GM13976 (cell line): Measurements from ENCODE around the gene LYPD5.

ENCODE experiments used
- DNase-seq: peaks from one replicate; pipeline ENCODE4 v3.0.0; 2012; ENCODE audit warnings: low spot score
- in situ Hi-C: fragments of 300-500 bp; cut with MboI; formaldehyde crosslinking; loops from one replicate; pipeline ENCODE4 v1.12.0; 2022; ENCODE audit warnings: low sequenced_read_pairs, mixed read lengths, inconsistent platforms; ENCODE audit not compliant: unreplicated experiment
- TF ChIP-seq, protein P1 (sequence below): IDR thresholded peaks from 2 replicates; pipeline ENCODE4 v1.5.1; 2012; ENCODE audit warnings: borderline replicate concordance, mild to moderate bottlenecking; ENCODE audit not compliant: insufficient read depth; ENCODE audit errors: extremely low read depth, missing control alignments, control extremely low read depth

Gene LYPD5

DNA sequence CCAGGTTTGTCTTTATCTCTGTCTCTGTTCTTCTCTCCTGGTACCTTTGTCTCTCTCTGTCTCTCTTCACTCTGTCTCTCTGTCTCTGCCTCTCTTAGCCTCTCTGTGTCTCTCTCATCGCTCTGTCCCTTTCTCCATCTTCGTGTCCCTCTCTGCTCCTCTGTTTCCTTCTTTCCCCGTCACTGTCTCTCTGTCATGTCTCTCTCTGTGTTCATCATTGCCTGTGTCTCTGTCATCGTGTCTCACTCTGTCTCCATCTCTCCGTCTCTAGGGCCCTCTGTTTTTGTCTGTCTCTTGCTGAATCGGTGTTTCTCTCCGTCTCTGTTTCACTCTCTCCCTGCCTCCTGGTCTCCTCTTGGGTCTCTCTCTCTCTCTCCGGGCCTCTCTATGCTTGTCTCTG lies 18.6 kb downstream of the LYPD5 start:
- no peak for DNase-seq
- TF ChIP-seq, protein P1, sequence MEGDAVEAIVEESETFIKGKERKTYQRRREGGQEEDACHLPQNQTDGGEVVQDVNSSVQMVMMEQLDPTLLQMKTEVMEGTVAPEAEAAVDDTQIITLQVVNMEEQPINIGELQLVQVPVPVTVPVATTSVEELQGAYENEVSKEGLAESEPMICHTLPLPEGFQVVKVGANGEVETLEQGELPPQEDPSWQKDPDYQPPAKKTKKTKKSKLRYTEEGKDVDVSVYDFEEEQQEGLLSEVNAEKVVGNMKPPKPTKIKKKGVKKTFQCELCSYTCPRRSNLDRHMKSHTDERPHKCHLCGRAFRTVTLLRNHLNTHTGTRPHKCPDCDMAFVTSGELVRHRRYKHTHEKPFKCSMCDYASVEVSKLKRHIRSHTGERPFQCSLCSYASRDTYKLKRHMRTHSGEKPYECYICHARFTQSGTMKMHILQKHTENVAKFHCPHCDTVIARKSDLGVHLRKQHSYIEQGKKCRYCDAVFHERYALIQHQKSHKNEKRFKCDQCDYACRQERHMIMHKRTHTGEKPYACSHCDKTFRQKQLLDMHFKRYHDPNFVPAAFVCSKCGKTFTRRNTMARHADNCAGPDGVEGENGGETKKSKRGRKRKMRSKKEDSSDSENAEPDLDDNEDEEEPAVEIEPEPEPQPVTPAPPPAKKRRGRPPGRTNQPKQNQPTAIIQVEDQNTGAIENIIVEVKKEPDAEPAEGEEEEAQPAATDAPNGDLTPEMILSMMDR = no peak
- in situ Hi-C loops = loop anchor here (5.0 kb wide), 1 partner anchor 36 kb away; no protein-coding TSS in a partner anchor

DNA sequence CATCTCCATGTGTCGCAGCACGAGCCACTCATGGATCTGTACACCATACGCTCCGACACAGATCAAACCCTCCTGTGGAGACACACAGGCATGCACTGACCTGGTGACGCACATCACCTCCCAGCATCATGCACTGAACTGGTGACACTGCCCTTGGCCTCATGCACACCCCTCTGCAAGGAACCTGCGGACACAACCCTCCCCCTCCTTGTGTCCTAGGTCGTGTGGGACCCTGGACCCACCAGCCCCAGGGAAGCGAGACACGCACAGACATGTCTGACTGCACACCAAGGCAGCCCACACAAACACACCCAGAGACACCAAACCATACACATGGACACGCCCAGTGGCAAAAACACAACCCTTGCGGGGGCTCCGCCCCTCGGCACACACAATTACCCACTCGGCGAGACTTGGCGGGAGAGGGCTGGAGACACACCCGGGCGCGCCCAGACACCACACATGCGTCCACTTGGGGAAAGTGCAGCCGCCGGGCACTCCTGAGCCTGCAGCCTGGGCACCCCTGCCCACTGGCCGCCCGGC lies 19.5 kb downstream of the LYPD5 start:
- no peak for DNase-seq
- TF ChIP-seq, protein P1 = no peak
- in situ Hi-C loops = loop anchor here (5.0 kb wide), 1 partner anchor 35 kb away; no protein-coding TSS in a partner anchor

DNA sequence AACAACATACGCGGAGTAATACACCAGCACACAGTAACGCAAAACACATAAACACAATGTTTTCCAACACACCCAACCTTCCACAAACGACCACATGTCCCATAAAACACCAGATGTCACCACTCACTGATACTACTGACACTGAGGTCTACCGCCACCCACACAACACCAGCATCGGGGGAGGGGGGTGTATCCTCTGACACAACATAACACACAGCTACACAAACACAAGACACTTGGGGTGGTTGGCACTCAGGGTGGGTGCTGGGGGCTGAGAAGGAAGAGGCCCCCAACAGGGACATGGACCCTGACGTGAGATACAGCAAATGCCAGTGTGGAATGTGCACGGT lies 20.0 kb downstream of the LYPD5 start:
- TF ChIP-seq, protein P1 = no peak
- in situ Hi-C loops = loop anchor here (5.0 kb wide), 1 partner anchor 35 kb away; no protein-coding TSS in a partner anchor
- DNase-seq = no peak

DNA sequence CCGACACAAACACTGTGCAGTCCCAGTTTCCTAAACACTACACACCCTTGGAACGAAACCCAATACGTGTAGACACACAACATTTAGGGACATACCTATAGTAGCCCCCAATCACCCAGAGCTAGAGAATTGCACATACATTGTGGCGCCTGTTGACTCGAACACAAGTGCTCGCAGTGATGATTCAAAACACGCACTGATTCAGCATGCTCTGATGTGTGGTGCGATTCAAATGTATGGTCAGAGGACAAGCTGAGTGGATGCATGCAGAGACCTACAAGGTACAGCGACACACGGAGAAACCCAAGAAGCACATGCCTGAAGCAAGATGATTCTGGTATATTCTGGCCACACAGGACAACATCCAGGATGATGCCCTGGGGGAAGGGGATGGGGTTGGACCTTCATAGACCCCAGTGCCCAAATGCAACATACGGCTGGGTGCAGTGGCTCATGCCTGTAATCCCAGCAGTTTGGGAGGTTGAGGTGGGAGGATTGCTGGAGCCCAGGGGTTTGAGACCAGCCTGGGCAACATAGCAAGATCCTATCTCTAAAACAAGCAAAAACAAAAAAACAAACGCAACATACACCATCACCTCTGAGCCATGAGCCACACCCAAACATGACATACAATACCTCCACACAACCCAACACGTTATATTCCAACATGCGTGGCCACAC lies 20.5 kb downstream of the LYPD5 start:
- no peak for DNase-seq
- TF ChIP-seq, protein P1 = no peak
- in situ Hi-C loops = loop anchor here (5.0 kb wide), 1 partner anchor 34 kb away; no protein-coding TSS in a partner anchor

DNA sequence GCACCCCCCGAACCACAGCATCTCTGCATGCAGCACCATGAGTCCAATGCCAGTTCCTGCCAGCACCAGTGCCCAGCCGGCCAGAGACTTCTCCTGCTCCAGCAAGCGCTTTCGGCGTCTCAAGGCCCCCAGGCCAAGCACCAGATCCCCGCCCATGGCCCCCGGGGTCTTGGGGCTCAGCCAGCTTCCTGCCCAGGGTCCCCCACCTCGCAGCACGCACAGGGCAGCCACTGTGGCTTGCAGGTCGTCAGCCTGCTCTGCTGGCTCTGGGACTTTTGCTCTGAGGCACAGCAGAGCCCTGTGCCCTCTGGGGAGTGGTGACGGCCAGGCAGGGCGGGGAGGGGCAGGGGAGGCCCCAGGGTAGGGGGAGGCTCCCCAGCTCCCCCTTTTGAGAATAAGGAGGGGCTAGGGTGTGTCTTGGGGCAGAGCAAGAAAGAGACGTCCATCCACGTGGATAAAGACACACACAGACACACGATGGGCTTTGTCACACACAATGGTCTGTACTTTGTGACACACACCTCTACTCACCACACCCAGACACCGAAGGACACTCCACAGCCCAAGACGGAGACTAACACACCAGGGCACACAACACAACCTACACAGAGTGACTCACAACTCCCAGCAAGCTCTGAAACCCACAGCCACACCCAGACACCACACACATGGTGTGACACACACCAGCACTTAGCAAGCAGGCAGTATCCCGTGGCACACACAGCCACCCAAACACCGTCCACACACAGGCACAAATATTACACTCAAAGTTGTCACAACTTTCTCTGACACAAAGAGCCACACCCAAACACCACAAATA lies 21.3 kb downstream of the LYPD5 start, which contains the start of gene KCNN4:
KCNN4 (minus strand) TSS at position 268 of the 820 bp plus-strand sequence; CDS start at position 156, 112 bp downstream.
- in situ Hi-C loops = loop anchor here (5.0 kb wide), 1 partner anchor 34 kb away; no protein-coding TSS in a partner anchor
- TF ChIP-seq, protein P1 = no peak
- DNase-seq = peak; percentile 87

DNA sequence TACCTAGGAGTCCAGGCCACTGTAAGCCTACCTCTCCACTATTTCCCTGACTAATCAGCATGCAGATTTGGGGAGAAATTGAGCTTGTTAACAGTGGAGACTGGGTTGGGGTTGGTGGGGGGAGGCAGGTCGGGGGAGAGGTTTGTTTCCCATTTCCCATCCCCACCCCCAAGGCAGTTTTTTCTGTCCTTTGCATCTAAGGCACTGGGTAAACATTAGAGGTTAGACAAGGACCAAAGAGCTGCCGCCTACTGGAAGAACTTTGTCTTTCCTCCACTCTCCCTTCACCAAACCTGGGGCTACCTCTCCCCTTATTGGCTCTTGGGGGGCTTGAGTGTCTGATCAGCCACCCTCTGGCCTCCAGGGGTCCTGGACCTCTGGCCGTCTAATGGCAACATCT lies 22.4 kb downstream of the LYPD5 start:
- TF ChIP-seq, protein P1 = peak; percentile 47
- DNase-seq = peak; percentile 79
- in situ Hi-C loops = loop anchor here (5.0 kb wide), 1 partner anchor 33 kb away; no protein-coding TSS in a partner anchor
